ENCODE data around the gene ZNF428. TPM values are rescaled to one million over a fixed set of nuclear protein-coding genes. Genes with fewer than 3 reads are reported as not detected.

ZNF428 gene
- total and polyA plus RNA-seq, 3 experiments from 2014 or later = 22.0 to 23.8 (median 23.6) TPM

DNA sequence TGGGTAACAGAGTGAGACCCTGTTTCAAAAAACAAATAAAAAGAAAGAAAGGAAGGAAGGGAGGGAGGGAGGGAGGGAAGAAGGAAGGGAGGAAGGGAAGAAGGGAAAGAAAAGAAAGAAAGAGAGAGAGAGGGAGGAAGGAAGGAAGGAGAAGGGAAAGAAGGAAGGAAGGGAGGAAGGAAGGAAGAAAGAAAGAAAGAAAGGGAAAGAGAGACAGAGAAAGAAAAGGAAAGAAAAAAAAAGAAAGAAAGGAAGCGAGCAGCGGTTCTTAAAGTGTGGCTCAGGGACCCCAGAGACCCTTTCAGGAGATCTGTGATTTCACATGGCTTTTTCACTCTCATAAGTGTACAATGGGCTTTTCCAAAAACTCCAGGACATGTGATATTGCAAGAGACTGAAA lies 30.1 kb upstream of the ZNF428 start:
- Mint-ChIP-seq H3K9me3 (peaks cover 0 to 5% (median 0%) of the 10 kb centered on the region in 5 donors), H3K27ac (peak overlapping the region in 1 of 8 donors; percentile 58), H3K36me3 (peaks cover 14 to 24% (median 15%) of the 10 kb centered on the region in 3 donors), H3K27me3 (peaks cover 0 to 2% of the 10 kb centered on the region in 2 donors), H3K4me3 (no peak overlapping the region), H3K4me1 (no peaks in the 10 kb centered on the region)
- Histone ChIP-seq H3K27me3 (ENCODE audit: insufficient read depth, low read length, poor library complexity, severe bottlenecking) (no peaks in the 10 kb centered on the region), H3K4me3 (ENCODE audit: low read length) (no peak overlapping the region), H3K9me3 (ENCODE audit: low read length) (no peaks in the 10 kb centered on the region), H3K36me3 (ENCODE audit: insufficient read depth, low read length) (no peaks in the 10 kb centered on the region), H3K4me1 (ENCODE audit: insufficient read depth, low read length) (no peaks in the 10 kb centered on the region), H3K27ac (ENCODE audit: low read depth, low read length) (no peak overlapping the region)
- ChIA-PET CTCF (interaction anchor here (1.8 kb wide), 1 partner anchor 202 kb away, joined by 5 read pairs; no protein-coding TSS in a partner anchor), POLR2A (no interaction called here)
- no peak for DNase-seq

DNA sequence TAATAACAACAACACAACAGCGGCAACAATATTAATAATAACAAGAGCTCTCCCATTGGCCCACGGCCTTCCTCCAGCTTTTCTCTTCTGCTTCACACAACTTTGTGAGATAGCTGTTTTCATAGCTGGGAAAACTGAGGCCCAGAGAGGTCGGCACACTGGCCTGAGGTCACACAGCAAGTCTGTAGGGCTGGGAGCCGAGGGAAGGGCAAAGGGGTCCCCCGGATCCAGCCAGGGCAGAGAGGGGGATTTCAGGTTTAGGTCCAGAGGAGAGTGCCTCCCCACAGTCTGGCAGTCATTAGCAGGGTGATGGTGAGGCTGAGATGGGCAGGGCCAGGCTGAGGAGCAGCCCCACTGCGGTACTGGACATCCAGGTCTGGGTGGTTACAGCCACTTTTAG lies 29.2 kb upstream of the ZNF428 start:
- Mint-ChIP-seq H3K4me1 (no peaks in the 10 kb centered on the region), H3K27ac (no peak overlapping the region), H3K4me3 (no peak overlapping the region), H3K36me3 (peaks cover 11 to 19% (median 12%) of the 10 kb centered on the region in 3 donors), H3K9me3 (peaks cover 0 to 5% (median 0%) of the 10 kb centered on the region in 5 donors), H3K27me3 (peaks cover 0 to 2% of the 10 kb centered on the region in 2 donors)
- no peak for DNase-seq
- Histone ChIP-seq H3K4me1 (ENCODE audit: insufficient read depth, low read length) (no peaks in the 10 kb centered on the region), H3K27ac (ENCODE audit: low read depth, low read length) (no peak overlapping the region), H3K36me3 (ENCODE audit: insufficient read depth, low read length) (no peaks in the 10 kb centered on the region), H3K4me3 (ENCODE audit: low read length) (no peak overlapping the region), H3K9me3 (ENCODE audit: low read length) (no peaks in the 10 kb centered on the region), H3K27me3 (ENCODE audit: insufficient read depth, low read length, poor library complexity, severe bottlenecking) (no peaks in the 10 kb centered on the region)
- POLR2A ChIA-PET = no interaction called here
- CTCF ChIA-PET = interaction anchor here (1.8 kb wide), 1 partner anchor 202 kb away, joined by 5 read pairs; no protein-coding TSS in a partner anchor

GRCh38 chr19:43644181-43644580 lies 24.8 kb upstream of the ZNF428 start:
- H3K36me3 ChIP-seq (ENCODE audit: insufficient read depth, low read length) = no peaks in the 10 kb centered on the region
- H3K27me3 ChIP-seq (ENCODE audit: insufficient read depth, low read length, poor library complexity, severe bottlenecking) = peaks cover under 1% of the 10 kb centered on the region
- Mint-ChIP-seq H3K4me1 (peaks cover 1 to 15% (median 4%) of the 10 kb centered on the region in 3 donors), H3K4me3 (no peak overlapping the region), H3K9me3 (peaks cover 0 to 5% (median 0%) of the 10 kb centered on the region in 5 donors), H3K27me3 (peaks cover 8 to 16% of the 10 kb centered on the region in 2 donors), H3K27ac (peak overlapping the region in 2 of 8 donors; percentile 67 to 79), H3K36me3 (peaks cover 0 to 19% (median 8%) of the 10 kb centered on the region in 3 donors)
- peaks cover 7% of the 10 kb centered on the region for H3K4me1 ChIP-seq (ENCODE audit: insufficient read depth, low read length)
- ChIA-PET CTCF (no interaction called here), POLR2A (no interaction called here)
- H3K27ac ChIP-seq (ENCODE audit: low read depth, low read length) = no peak overlapping the region
- H3K9me3 ChIP-seq (ENCODE audit: low read length) = no peaks in the 10 kb centered on the region
- DNase-seq = no peak
- no peak overlapping the region for H3K4me3 ChIP-seq (ENCODE audit: low read length)

- POLR2A ChIA-PET = no interaction called here
- no peak for DNase-seq
- Mint-ChIP-seq H3K4me1 (peaks cover 6 to 21% (median 9%) of the 10 kb centered on the region in 3 donors), H3K27me3 (peaks cover 12 to 25% of the 10 kb centered on the region in 2 donors), H3K9me3 (peaks cover 0 to 5% (median 0%) of the 10 kb centered on the region in 5 donors), H3K4me3 (no peak overlapping the region), H3K27ac (peak overlapping the region in 1 of 8 donors; percentile 67), H3K36me3 (peaks cover 0 to 14% (median 6%) of the 10 kb centered on the region in 3 donors)
- no peaks in the 10 kb centered on the region for H3K9me3 ChIP-seq (ENCODE audit: low read length)
- H3K4me1 ChIP-seq (ENCODE audit: insufficient read depth, low read length) = peaks cover 12% of the 10 kb centered on the region
- H3K27ac ChIP-seq (ENCODE audit: low read depth, low read length) = no peak overlapping the region
- no peaks in the 10 kb centered on the region for H3K36me3 ChIP-seq (ENCODE audit: insufficient read depth, low read length)
- CTCF ChIA-PET = no interaction called here
- no peak overlapping the region for H3K4me3 ChIP-seq (ENCODE audit: low read length)
- peaks cover 9% of the 10 kb centered on the region for H3K27me3 ChIP-seq (ENCODE audit: insufficient read depth, low read length, poor library complexity, severe bottlenecking)
Measured at GRCh38 chr19:43643326-43643725, 23.9 kb upstream of the ZNF428 start.

DNA sequence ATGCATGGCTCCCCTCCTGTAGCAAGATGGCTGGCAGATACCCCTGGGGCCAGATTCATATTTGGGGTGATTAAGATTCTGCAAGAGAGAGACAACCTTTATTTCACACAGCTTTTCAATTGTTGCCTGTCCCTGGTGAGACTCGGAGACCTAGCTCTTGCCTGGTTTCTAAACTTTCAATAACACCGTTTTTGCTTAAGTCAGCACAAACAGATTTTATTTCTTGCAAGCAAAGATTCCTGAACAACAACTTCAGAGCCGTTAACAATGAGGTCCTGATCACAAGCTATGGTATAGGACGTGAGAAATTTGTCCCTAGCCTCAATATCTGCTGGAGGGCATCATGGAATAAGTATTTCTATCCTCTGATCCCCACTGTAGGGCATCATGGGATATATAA lies 23.1 kb upstream of the ZNF428 start:
- H3K27ac Mint-ChIP-seq = no peak overlapping the region
- peaks cover 0 to 10% (median 6%) of the 10 kb centered on the region in 3 donors for H3K36me3 Mint-ChIP-seq
- H3K27me3 Mint-ChIP-seq = peaks cover 13 to 32% of the 10 kb centered on the region in 2 donors
- H3K9me3 Mint-ChIP-seq = peaks cover 0 to 5% (median 0%) of the 10 kb centered on the region in 5 donors
- Histone ChIP-seq H3K4me1 (ENCODE audit: insufficient read depth, low read length) (peaks cover 12% of the 10 kb centered on the region), H3K9me3 (ENCODE audit: low read length) (no peaks in the 10 kb centered on the region), H3K36me3 (ENCODE audit: insufficient read depth, low read length) (no peaks in the 10 kb centered on the region), H3K27me3 (ENCODE audit: insufficient read depth, low read length, poor library complexity, severe bottlenecking) (peaks cover 15% of the 10 kb centered on the region), H3K27ac (ENCODE audit: low read depth, low read length) (no peak overlapping the region), H3K4me3 (ENCODE audit: low read length) (no peak overlapping the region)
- POLR2A ChIA-PET = no interaction called here
- CTCF ChIA-PET = no interaction called here
- no peak for DNase-seq
- peak overlapping the region in 1 of 7 donors; percentile 44 for H3K4me3 Mint-ChIP-seq
- H3K4me1 Mint-ChIP-seq = peaks cover 6 to 21% (median 9%) of the 10 kb centered on the region in 3 donors

GRCh38 chr19:43641333-43641732 lies 21.9 kb upstream of the ZNF428 start:
- peaks cover 16 to 41% of the 10 kb centered on the region in 2 donors for H3K27me3 Mint-ChIP-seq
- peak overlapping the region in 2 of 8 donors; percentile 22 to 64 for H3K27ac Mint-ChIP-seq

GRCh38 chr19:43640424-43640757 lies 21.0 kb upstream of the ZNF428 start:
- POLR2A ChIA-PET = no interaction called here
- H3K4me1 ChIP-seq (ENCODE audit: insufficient read depth, low read length) = peaks cover 12% of the 10 kb centered on the region
- peaks cover 15% of the 10 kb centered on the region for H3K27me3 ChIP-seq (ENCODE audit: insufficient read depth, low read length, poor library complexity, severe bottlenecking)
- peak overlapping the region; percentile 63 for H3K4me3 ChIP-seq (ENCODE audit: low read length)
- H3K4me1 Mint-ChIP-seq = peaks cover 6 to 21% (median 9%) of the 10 kb centered on the region in 3 donors
- H3K9me3 ChIP-seq (ENCODE audit: low read length) = no peaks in the 10 kb centered on the region
- no peaks in the 10 kb centered on the region for H3K9me3 Mint-ChIP-seq
- no peaks in the 10 kb centered on the region for H3K36me3 ChIP-seq (ENCODE audit: insufficient read depth, low read length)
- H3K27ac Mint-ChIP-seq = peak overlapping the region in 3 of 8 donors; percentile 38 to 56 (median 39)
- peaks cover 20 to 46% of the 10 kb centered on the region in 2 donors for H3K27me3 Mint-ChIP-seq
- peak overlapping the region; percentile 42 to 87 (median 79) for H3K4me3 Mint-ChIP-seq
- DNase-seq = no peak
- CTCF ChIA-PET = no interaction called here
- no peaks in the 10 kb centered on the region for H3K36me3 Mint-ChIP-seq
- H3K27ac ChIP-seq (ENCODE audit: low read depth, low read length) = no peak overlapping the region

More at GRCh38 chr19:43641333-43641732, 21.9 kb upstream of the ZNF428 start:
- H3K36me3 ChIP-seq (ENCODE audit: insufficient read depth, low read length) = no peaks in the 10 kb centered on the region
- H3K27ac ChIP-seq (ENCODE audit: low read depth, low read length) = no peak overlapping the region
- Mint-ChIP-seq H3K36me3 (peaks cover 0 to 3% (median 3%) of the 10 kb centered on the region in 3 donors), H3K4me3 (peak overlapping the region; percentile 56 to 80 (median 71)), H3K9me3 (peaks cover 0 to 3% (median 0%) of the 10 kb centered on the region in 5 donors), H3K4me1 (peaks cover 6 to 21% (median 9%) of the 10 kb centered on the region in 3 donors)
- no peak for DNase-seq
- ChIA-PET CTCF (no interaction called here), POLR2A (interaction anchor here (0.6 kb wide), 2 partner anchors 22 to 27 kb away, joined by 3 to 4 read pairs; no protein-coding TSS in a partner anchor)
- peaks cover 15% of the 10 kb centered on the region for H3K27me3 ChIP-seq (ENCODE audit: insufficient read depth, low read length, poor library complexity, severe bottlenecking)
- no peak overlapping the region for H3K4me3 ChIP-seq (ENCODE audit: low read length)
- no peaks in the 10 kb centered on the region for H3K9me3 ChIP-seq (ENCODE audit: low read length)
- peaks cover 12% of the 10 kb centered on the region for H3K4me1 ChIP-seq (ENCODE audit: insufficient read depth, low read length)

DNA sequence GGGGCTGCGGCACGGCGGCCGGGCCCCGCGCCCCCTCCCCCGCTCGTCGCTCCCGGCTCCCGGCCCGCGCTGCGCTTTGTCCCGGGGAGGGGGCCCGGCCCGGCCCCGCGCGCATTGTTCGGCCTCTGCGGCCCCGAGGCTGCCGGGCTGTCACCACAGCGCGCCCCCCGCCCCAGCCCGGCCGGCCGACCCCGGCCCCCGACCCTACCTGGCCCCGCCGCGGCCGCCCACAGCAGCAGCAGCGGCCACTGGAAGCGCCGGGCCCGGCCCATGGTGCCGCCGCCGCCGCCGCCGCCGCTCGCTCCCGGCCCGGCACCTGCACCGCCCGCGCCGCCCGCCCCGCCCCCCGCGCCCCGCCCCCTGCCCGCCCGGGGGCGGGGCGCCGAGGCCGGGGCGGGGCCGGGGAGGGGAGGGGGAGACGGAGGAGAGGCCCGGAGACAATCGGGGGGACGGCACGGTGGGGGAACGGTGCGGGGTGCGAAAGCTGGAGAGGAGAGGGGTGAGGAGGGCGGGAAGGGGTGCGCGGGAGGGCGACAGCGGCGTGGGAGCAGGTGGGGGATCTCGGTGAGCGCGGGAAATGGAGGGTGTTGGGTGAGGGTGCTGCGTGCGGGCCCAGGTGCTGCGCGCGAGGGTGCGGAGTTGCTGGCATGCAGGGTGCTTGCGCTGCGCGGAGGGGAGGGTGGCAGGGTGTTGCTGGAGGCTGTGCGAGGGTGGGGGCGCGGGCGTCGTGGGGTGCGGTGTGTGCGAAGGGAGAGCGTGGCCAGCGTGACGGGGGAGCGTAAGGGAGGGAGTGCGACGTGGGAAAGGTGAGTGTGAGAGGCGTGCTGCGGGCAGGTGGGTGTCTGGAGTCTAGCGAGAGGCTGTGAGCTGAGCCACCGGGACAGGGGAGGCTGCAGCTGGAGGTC lies 20.3 kb upstream of the ZNF428 start, which contains the start of gene CADM4:
Gene CADM4, minus strand, starts transcription at position 332 of the 905 bp plus-strand sequence. Its CDS starts 60 bp downstream, at position 272.
- H3K9me3 Mint-ChIP-seq = no peaks in the 10 kb centered on the region
- no peak within 1 kb of the TSS for H3K27ac ChIP-seq (ENCODE audit: low read depth, low read length)
- H3K27me3 Mint-ChIP-seq = peaks cover 22 to 50% of the 10 kb centered on the region in 2 donors
- ChIA-PET CTCF (no interaction called here), POLR2A (no interaction called here)
- peaks cover 15% of the 10 kb centered on the region for H3K27me3 ChIP-seq (ENCODE audit: insufficient read depth, low read length, poor library complexity, severe bottlenecking)
- DNase-seq = peak; percentile 31 to 70 (median 48)
- no peaks in the 10 kb centered on the region for H3K9me3 ChIP-seq (ENCODE audit: low read length)
- peaks cover 12% of the 10 kb centered on the region for H3K4me1 ChIP-seq (ENCODE audit: insufficient read depth, low read length)
- H3K36me3 ChIP-seq (ENCODE audit: insufficient read depth, low read length) = no peaks in the 10 kb centered on the region
- peaks cover 6 to 21% (median 9%) of the 10 kb centered on the region in 3 donors for H3K4me1 Mint-ChIP-seq
- H3K36me3 Mint-ChIP-seq = no peaks in the 10 kb centered on the region
- H3K4me3 Mint-ChIP-seq = peak within 1 kb of the TSS; percentile 75 to 88 (median 83)
- peak within 1 kb of the TSS; percentile 63 for H3K4me3 ChIP-seq (ENCODE audit: low read length)
- H3K27ac Mint-ChIP-seq = peak within 1 kb of the TSS in 5 of 8 donors; percentile 39 to 97 (median 85)
